Naive thymus-derived CD8-positive, alpha-beta T cell (primary cell): ENCODE results near the gene GABRG3. TPM values are rescaled to one million over a fixed set of nuclear protein-coding genes. Genes with fewer than 3 reads are reported as not detected.
A peak's percentile ranks its signal among the peaks of the same experiment; 100 is the strongest.

Experiments
- ATAC-seq, 2 donors: fragments of 150-1000 bp; cut with Tn5 transposase in 1 of 2; sonication (Bioruptor Pico), chemical (Tn5 transposase) in 1 of 2; 1 replicate in 1 of 2; 2 replicates in 1 of 2; pipeline ENCODE4 v1.10.0; 2021; ENCODE audit warnings: mild to moderate bottlenecking in 2 of 2, moderate library complexity in 2 of 2
- POLR2A ChIA-PET: fragments of 350-600 bp; sonication (Branson Sonifier 250); formaldehyde crosslinking; loops from one replicate; lab custom pipeline; 2021; ENCODE audit warnings: antibody characterized with exemption; lab: Charles Lee
- DNase-seq, 10 donors: peaks; one replicate each; pipeline versions ENCODE4 v3.0.0 to v3.0.0-alpha.2; 2020 to 2022
- H3K27ac Mint-ChIP-seq, 10 donors: one replicate each; pipeline ENCODE4 v1.8.0; 2020 to 2022; ENCODE audit warnings: mild to moderate bottlenecking in 10 of 10, mixed read lengths in 10 of 10, moderate library complexity in 4 of 10, inconsistent platforms in 1 of 10
- H3K27me3 Mint-ChIP-seq, 5 donors: one replicate each; pipeline ENCODE4 v1.8.0; 2021 to 2022; ENCODE audit warnings: mixed read lengths in 5 of 5
- H3K36me3 Mint-ChIP-seq, 3 donors: one replicate each; pipeline ENCODE4 v1.8.0; 2020 to 2022; ENCODE audit warnings: mixed read lengths in 3 of 3, mild to moderate bottlenecking in 2 of 3, inconsistent platforms in 1 of 3
- H3K4me1 Mint-ChIP-seq, 4 donors: one replicate each; pipeline ENCODE4 v1.8.0; 2021 to 2022; ENCODE audit warnings: mixed read lengths in 4 of 4
- H3K4me3 Mint-ChIP-seq, 10 donors: one replicate each; pipeline ENCODE4 v1.8.0; 2020 to 2022; ENCODE audit warnings: mild to moderate bottlenecking in 10 of 10, mixed read lengths in 10 of 10, moderate library complexity in 6 of 10, inconsistent platforms in 1 of 10
- H3K9me3 Mint-ChIP-seq, 9 donors: one replicate each; pipeline ENCODE4 v1.8.0; 2020 to 2022; ENCODE audit warnings: mixed read lengths in 9 of 9, mild to moderate bottlenecking in 3 of 9, inconsistent platforms in 1 of 9, moderate library complexity in 1 of 9
- polyA plus RNA-seq, 3 donors: library from polyadenylated mRNA; unstranded; fragments of 300-500 nt; fragmentation: Illumina TruSeq; gene quantifications; one replicate each; pipeline ENCODE4 v1.2.3, GENCODE V29; 2021
- total RNA-seq, 8 experiments: library from RNA in 2 of 8; stranded (reverse) in 2 of 8; gene quantifications; one replicate each; pipeline ENCODE4 v1.2.3 and lab custom pipeline; 2021 to 2026

Gene GABRG3
- total and polyA plus RNA-seq, 5 experiments from 2014 or later: not detected

- no peak for ATAC-seq
- no peaks in the 10 kb centered on the region for H3K4me1 Mint-ChIP-seq
- peaks cover 2 to 49% (median 21%) of the 10 kb centered on the region in 9 donors for H3K9me3 Mint-ChIP-seq
- POLR2A ChIA-PET: no interaction called here
- no peak overlapping the region for H3K27ac Mint-ChIP-seq
- peaks cover 0 to 14% (median 0%) of the 10 kb centered on the region in 5 donors for H3K27me3 Mint-ChIP-seq
- no peak overlapping the region for H3K4me3 Mint-ChIP-seq
- peaks cover 0 to 20% (median 0%) of the 10 kb centered on the region in 3 donors for H3K36me3 Mint-ChIP-seq
- no peak for DNase-seq
Observed at GRCh38 chr15:27509014-27509413, 538.0 kb downstream of the GABRG3 start.

DNA sequence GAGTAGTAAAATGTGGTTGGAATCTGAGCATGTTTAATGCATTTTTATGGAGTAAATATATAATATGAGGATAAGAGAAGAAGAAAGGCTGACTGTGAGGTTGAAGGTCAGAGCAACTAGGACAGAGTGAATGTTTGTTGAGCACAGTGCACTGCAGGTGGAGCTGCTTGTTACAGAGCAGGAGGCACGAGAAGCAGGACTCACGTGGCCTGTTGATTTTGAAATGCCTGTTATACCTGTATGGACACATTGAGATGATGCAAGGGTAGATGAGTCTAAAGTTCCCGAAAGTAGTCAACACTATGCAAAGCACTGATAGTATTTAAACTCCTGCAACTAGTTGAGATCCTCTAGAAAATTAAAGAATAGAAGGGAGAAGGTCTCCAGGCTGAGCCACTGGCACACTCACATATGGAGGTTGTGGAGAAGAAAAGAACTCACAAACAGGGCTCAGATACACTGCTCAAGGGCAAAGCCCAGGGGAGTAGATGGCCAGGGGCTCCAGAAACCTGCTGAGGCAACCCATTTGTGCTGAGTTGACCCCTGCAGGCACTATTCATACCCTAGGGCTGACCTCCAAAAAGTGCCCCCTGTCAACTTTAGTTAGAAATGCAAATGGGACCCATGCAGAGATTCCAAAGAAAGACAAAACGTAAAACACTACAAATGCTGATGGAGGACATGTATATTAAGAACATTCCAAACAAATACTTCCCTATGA, 541.5 kb downstream of the GABRG3 start:
- H3K27me3 Mint-ChIP-seq: peaks cover 0 to 14% (median 0%) of the 10 kb centered on the region in 5 donors
- no peaks in the 10 kb centered on the region for H3K4me1 Mint-ChIP-seq
- H3K36me3 Mint-ChIP-seq: peaks cover 0 to 20% (median 0%) of the 10 kb centered on the region in 3 donors
- peaks cover 2 to 57% (median 20%) of the 10 kb centered on the region in 9 donors for H3K9me3 Mint-ChIP-seq
- ATAC-seq (no peak), DNase-seq (no peak)
- H3K4me3 Mint-ChIP-seq: no peak overlapping the region
- POLR2A ChIA-PET: no interaction called here
- no peak overlapping the region for H3K27ac Mint-ChIP-seq

GRCh38 chr15:27514526-27514925, 543.5 kb downstream of the GABRG3 start:
- Mint-ChIP-seq H3K4me1 (no peaks in the 10 kb centered on the region), H3K27ac (no peak overlapping the region), H3K27me3 (peaks cover 0 to 14% (median 0%) of the 10 kb centered on the region in 5 donors), H3K36me3 (peaks cover 0 to 13% (median 0%) of the 10 kb centered on the region in 3 donors), H3K4me3 (no peak overlapping the region), H3K9me3 (peaks cover 3 to 60% (median 15%) of the 10 kb centered on the region in 9 donors)
- POLR2A ChIA-PET: no interaction called here
- ATAC-seq: no peak
- DNase-seq: no peak

DNA sequence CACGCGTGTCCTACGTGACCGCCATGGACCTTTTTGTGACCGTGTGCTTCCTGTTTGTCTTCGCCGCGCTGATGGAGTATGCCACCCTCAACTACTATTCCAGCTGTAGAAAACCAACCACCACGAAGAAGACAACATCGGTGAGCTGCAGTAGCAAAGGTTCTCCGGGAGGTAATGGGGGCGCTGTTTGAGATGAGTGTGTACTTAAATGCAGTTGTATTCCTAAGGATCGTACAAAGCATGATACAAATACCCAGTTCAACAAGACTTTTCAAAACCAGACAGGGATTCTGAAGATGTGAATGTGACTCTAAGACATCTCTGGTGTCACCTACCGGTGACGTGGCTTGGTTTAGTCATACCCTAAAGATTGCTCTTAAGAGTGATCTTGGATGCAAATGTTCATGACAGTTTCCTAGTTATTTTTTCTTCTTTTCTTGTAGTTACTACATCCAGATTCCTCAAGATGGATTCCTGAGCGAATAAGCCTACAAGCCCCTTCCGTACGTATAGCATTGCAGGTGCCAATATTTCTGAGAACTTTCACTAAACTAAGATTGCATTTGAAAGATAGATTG, 556.6 kb downstream of the GABRG3 start:
- Mint-ChIP-seq H3K27ac (no peak overlapping the region), H3K4me1 (no peaks in the 10 kb centered on the region), H3K4me3 (no peak overlapping the region), H3K27me3 (no peaks in the 10 kb centered on the region), H3K9me3 (peaks cover 9 to 45% (median 19%) of the 10 kb centered on the region in 9 donors), H3K36me3 (peaks cover 0 to 17% (median 0%) of the 10 kb centered on the region in 3 donors)
- DNase-seq (no peak), ATAC-seq (no peak)
- POLR2A ChIA-PET: no interaction called here

DNA sequence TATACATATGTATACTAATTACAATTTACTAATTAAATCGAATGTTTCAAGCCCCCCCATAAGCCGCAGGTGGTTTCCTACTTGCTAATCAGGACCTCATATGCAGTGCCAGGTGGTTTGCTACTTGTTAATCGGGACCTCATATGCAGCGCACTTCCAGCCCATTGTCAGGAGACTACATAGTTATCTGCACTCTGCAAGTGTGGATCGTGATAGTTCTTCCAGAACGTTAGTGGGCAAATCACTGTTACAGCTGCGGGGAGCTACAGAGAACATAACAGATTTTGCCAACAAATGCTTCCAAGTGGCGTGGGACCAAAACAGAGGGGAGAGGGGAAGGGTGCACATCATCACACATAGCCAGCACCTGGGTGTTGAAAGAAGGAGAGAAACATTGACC, 558.4 kb downstream of the GABRG3 start:
- POLR2A ChIA-PET: no interaction called here
- H3K4me3 Mint-ChIP-seq: no peak overlapping the region
- H3K9me3 Mint-ChIP-seq: peaks cover 2 to 42% (median 15%) of the 10 kb centered on the region in 9 donors
- H3K36me3 Mint-ChIP-seq: peaks cover 0 to 9% (median 0%) of the 10 kb centered on the region in 3 donors
- no peaks in the 10 kb centered on the region for H3K4me1 Mint-ChIP-seq
- H3K27ac Mint-ChIP-seq: no peak overlapping the region
- no peak for ATAC-seq
- DNase-seq: no peak
- peaks cover 0 to 4% (median 0%) of the 10 kb centered on the region in 5 donors for H3K27me3 Mint-ChIP-seq

DNA sequence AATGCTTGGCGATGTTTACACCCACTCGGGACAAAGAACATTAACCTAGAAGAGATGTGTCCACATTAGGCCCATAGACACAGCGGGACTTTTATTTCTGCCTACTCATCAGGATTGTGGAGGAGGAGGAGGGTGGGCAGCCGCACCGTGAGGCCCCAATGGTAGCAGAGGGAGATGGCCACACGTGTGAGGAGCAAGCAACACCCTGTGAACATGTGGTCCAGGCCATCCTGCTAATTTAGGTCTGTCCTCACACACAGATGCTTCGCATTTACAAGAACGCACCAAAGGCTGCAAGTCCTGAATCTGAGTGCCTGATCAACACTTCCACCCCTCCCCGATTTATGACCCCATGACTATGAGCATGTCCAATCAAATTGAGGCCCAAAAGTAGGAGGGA, 560.0 kb downstream of the GABRG3 start:
- Mint-ChIP-seq H3K4me1 (no peaks in the 10 kb centered on the region), H3K36me3 (peaks cover 0 to 9% (median 0%) of the 10 kb centered on the region in 3 donors), H3K27me3 (peaks cover 0 to 4% (median 0%) of the 10 kb centered on the region in 5 donors), H3K4me3 (no peak overlapping the region), H3K9me3 (peaks cover 2 to 32% (median 13%) of the 10 kb centered on the region in 9 donors), H3K27ac (no peak overlapping the region)
- POLR2A ChIA-PET: no interaction called here
- ATAC-seq (no peak), DNase-seq (no peak)

GRCh38 chr15:27532358-27532757, 561.4 kb downstream of the GABRG3 start:
- H3K27me3 Mint-ChIP-seq: peaks cover 0 to 4% (median 0%) of the 10 kb centered on the region in 5 donors
- DNase-seq: no peak
- no peaks in the 10 kb centered on the region for H3K4me1 Mint-ChIP-seq
- POLR2A ChIA-PET: no interaction called here
- H3K4me3 Mint-ChIP-seq: no peak overlapping the region
- H3K27ac Mint-ChIP-seq: no peak overlapping the region
- peaks cover 0 to 25% (median 6%) of the 10 kb centered on the region in 9 donors for H3K9me3 Mint-ChIP-seq
- H3K36me3 Mint-ChIP-seq: no peaks in the 10 kb centered on the region
- no peak for ATAC-seq

- no peak for DNase-seq
- Mint-ChIP-seq H3K27ac (peak overlapping the region in 1 of 10 donors; percentile 61), H3K27me3 (peaks cover 0 to 4% (median 0%) of the 10 kb centered on the region in 5 donors), H3K4me1 (no peaks in the 10 kb centered on the region), H3K36me3 (no peaks in the 10 kb centered on the region), H3K9me3 (peaks cover 0 to 30% (median 5%) of the 10 kb centered on the region in 9 donors), H3K4me3 (no peak overlapping the region)
- POLR2A ChIA-PET: no interaction called here
- ATAC-seq: no peak
Observed at GRCh38 chr15:27535445-27536129, 564.6 kb downstream of the GABRG3 start.

GRCh38 chr15:27538325-27538724, 567.3 kb downstream of the GABRG3 start:
- no peak for ATAC-seq
- Mint-ChIP-seq H3K36me3 (no peaks in the 10 kb centered on the region), H3K4me3 (no peak overlapping the region), H3K27me3 (no peaks in the 10 kb centered on the region), H3K4me1 (no peaks in the 10 kb centered on the region), H3K9me3 (peaks cover 0 to 18% (median 4%) of the 10 kb centered on the region in 9 donors), H3K27ac (no peak overlapping the region)
- no peak for DNase-seq
- POLR2A ChIA-PET: no interaction called here

DNA sequence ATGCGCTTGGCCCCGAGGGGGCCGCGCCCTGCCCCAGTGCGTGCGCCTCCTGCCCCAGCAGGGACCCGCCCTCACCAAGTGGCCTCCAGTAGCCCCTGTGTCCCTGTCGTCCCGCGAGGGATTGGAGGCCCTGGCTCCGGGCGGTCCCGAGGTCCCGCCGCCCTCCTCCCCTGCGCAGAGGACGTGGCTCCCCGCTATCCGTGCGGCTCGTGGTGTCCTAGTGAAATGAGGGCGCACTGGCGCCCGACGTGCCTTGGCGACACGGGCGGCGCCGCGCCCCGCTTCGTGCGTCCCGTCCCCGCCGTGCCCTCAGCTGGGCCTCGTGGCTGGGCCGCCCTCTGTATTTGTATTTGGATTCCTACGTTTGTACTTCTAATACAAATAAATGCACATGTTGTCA, 570.6 kb downstream of the GABRG3 start:
- ATAC-seq: no peak
- Mint-ChIP-seq H3K9me3 (peaks cover 0 to 26% (median 8%) of the 10 kb centered on the region in 9 donors), H3K36me3 (no peaks in the 10 kb centered on the region), H3K4me3 (no peak overlapping the region), H3K27me3 (no peaks in the 10 kb centered on the region), H3K27ac (no peak overlapping the region), H3K4me1 (no peaks in the 10 kb centered on the region)
- DNase-seq: no peak
- POLR2A ChIA-PET: no interaction called here

DNA sequence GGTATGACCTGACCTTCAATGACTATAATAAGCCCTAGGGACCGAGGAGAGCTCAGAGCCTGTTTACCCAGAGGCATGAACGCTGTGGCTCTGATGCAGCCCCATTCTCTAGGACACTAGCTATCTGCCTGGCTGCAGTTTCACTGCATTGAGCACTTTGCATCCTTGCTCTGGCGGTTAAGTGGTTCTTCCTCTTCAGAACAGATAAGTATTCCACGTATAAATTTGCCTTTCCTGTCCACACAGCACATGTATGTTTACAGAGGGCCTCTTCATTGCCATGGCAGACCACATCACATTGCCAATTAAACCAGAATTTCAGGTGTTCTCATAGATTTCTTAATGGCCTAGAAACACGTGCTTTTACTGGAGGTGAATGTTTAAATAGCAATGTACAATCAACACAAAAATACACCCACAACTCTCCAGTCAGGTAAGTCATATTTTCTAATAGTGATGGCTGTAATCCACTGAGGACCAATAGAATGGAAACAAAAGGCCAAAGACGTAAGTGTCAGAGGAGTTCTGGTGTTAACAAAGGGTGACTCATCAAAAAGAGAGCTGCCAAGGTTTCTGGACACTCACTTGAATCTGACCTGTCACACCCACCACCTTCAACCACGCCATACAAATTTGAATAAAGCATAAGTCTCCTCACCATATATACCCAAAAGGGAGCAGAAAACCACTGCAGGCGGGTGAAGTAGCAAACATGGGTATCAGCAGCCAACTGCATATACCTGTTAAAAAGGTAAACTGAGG, 574.7 kb downstream of the GABRG3 start:
- Mint-ChIP-seq H3K27ac (no peak overlapping the region), H3K4me3 (no peak overlapping the region), H3K36me3 (no peaks in the 10 kb centered on the region), H3K27me3 (no peaks in the 10 kb centered on the region), H3K4me1 (no peaks in the 10 kb centered on the region), H3K9me3 (peaks cover 0 to 16% (median 4%) of the 10 kb centered on the region in 9 donors)
- ATAC-seq: no peak
- POLR2A ChIA-PET: no interaction called here
- DNase-seq: no peak

DNA sequence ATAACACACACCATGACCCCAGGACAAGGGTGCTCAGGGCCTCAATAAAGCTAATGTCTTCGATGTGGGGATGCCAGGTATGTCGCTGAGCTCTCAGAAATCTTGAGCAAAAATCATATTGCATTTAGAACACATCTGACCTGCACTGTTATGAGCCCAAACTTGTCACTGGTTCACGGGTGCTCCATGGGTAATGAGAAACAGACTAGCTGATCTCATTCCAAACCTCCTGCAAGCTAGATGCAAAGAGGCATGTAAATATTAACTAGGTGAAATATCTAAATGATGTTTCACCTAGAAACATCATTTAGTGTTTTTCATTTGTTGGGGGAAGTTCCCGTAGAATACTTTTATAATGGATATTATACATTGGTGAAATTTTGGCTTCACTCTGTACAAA, 578.8 kb downstream of the GABRG3 start:
- Mint-ChIP-seq H3K9me3 (peaks cover 0 to 16% (median 3%) of the 10 kb centered on the region in 9 donors), H3K27me3 (no peaks in the 10 kb centered on the region), H3K27ac (no peak overlapping the region), H3K36me3 (no peaks in the 10 kb centered on the region), H3K4me3 (no peak overlapping the region), H3K4me1 (no peaks in the 10 kb centered on the region)
- no peak for DNase-seq
- POLR2A ChIA-PET: no interaction called here
- ATAC-seq: no peak
